GM19023 (cell line): ENCODE data around the gene BCAS1.

Experiments
- ATAC-seq: cut with Tn5 transposase; IDR thresholded peaks from one replicate; pipeline ENCODE4 v1.9.1; 2021; ENCODE audit warnings: mild to moderate bottlenecking, moderate library complexity; ENCODE audit not compliant: unreplicated experiment

Gene BCAS1

DNA sequence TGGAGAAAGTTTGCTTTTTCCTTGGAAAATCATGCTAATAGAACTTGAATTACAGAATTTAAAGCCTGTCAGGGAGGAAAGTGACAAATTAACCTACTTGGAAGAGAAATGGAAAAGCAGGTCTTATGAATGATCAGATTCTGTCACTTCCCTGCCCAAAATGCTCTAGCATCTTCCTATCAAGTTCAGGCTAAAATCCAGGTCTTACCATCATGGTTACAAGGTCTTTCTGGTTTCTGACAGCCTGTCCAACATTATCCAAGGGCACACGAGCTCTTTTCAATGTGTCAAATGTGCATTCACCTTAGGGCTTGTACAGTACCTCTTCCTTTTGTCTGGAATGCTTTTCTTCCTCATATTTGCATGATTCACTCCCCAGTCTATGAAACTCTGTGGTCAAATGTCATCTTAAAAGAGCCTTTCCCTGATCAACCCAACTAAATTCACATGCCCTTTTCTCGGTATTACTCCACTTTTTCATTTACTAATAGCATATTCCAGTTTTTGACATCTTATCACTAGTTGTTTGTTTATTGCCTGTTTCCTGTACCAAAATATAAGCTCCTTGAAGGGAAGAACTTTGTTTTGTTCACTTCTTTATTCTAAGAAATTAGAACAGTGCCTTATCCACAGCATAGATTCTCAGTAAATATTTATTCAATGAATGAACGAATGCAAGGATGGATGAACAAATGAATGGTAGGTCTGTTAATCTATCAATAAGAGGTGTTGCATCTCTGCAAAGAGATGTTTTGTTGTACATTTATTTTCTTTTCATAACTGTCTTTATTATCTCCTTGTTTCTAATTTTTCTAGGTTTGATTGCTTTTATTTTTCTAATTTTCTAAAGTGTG, 139.5 kb downstream of the BCAS1 start:
- ATAC-seq, result no peak

DNA sequence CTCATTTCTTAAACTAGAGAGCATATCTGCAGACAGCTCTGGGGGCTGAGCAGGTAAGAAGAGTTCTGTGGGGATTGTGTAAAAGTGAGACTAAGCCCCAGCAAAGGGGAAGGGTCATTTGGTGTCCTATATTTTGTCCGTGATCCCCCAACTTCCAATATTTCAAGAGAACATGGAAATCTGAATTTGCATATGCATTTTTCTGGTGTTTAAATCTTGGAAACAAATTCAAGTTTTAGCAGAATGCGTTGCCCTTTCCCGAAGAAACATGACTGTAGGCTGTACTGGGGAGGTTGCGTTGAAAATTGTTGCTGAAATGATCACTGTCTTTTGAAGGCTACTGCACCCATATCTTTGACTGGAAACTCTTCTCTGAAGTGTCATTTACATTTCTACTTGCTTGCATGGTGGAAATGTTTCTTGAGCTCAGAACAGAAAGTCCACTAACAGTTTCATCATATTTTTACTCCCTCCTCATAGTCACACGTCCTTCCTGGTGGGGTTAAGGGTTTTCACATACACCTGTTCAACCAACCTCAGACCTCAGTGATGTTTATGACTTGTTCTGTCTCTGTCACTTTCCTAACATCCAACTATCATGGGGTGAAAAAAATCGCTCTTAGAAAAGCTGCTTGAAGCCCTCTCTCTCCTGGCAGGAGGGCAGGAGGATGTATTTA, 140.3 kb downstream of the BCAS1 start:
- peak; percentile 66 for ATAC-seq

DNA sequence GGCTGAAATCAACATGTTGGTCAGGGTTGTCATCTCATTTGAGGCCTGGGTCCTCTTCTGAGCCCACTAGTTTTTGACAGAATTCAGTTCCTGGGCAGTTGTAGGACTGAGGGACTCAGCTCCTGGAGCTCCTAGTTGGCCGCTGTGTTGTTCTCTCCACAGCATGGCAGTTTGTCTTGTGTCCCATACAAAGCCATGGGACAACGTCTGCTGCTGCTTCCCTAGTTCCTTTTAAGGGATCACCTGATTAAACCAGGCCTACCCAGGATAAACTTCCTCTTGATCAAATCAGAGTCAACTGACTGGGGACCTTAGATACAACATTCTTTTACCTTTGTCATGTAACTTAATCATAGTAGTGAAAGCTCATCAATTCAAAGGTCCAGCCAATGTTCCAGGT, 141.0 kb downstream of the BCAS1 start:
- ATAC-seq, result no peak

- ATAC-seq, result no peak
Observed at GRCh38 chr20:53927990-53928389, 142.4 kb downstream of the BCAS1 start.

DNA sequence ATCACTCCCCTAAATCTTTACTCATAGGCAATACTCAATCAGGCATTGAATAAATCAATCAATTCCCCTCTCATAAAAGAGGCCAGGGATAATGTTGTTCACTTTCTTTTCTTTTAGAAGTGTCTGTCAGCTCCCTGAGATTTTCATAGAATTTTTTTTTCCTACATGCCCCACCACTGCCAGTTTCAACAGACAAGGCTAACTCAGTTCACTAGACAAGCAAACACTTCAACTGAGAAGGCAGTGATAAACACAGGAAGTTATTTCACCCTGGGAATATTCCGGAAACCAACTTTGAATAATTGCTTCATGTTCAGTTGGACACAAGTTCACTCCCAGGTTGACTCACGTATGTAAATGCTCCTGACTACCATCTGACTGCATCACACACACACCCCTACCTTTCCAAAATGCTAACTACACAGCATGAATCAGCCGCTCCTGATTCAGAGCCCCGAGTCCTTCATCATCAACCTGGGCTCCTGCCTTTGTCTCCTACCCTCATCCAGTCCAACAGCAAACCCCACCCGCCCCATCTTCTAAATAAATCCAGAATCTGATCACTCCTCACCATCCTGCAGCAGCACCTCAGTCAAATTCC, 143.9 kb downstream of the BCAS1 start:
- ATAC-seq, result peak; percentile 65

- no peak for ATAC-seq
Observed at GRCh38 chr20:53925651-53926401, 144.6 kb downstream of the BCAS1 start.

DNA sequence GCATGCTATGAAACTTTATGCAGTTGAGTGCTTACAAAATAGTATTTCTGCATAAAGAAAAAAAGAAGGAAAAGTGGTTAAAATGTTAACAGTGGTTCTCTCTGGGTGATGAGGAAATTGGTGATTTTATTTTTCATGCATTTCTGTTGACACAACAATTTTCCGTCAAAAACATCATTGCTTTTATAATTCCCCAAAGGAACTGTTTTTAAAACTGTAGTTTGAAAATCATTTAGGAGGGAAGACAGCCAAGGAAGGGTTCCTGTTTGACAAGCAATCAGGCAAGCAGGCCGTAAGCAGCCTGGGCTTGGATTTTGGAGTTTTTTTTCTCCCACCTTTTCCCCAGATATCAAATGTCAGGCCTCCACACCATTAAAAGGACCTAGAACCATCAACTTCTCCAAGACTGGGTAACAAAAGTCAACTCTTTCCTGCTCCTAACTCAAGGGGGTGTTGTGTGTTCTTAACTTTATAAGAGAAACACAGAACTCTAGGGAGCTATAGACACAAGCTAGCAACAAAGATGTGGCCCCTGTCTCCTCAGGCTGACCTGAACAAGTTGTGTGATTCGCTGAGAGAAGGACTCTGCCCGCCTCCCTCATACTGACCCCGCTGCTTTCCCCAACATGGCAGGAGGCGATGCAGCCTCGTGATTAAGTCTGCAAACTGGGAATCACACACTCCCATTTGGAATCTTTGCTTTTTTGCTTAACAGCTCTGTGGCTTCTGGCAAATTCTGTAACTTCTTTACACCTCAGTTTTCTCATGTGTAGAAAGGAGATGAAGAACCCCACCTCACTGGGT, 146.6 kb downstream of the BCAS1 start:
- no peak for ATAC-seq

DNA sequence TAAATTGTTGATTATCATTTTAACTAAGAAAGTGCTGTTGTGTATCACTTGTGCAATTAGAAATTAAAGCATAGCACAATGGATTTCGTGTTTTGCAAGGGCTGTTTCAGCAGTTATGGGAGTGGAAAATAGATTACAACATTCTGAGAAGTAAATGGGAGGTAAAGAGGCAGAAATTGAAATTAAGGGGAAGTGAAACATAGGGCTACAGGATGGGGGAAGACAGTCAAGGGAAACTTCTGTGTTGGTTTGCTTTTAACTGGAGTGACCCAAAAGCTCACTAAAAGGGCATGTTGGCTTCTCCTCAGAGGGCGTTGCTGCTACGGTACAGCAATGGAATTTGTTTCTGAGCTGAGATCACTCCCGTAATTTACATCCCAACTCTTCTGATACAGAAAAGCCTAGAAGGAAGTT, 147.5 kb downstream of the BCAS1 start:
- no peak for ATAC-seq

DNA sequence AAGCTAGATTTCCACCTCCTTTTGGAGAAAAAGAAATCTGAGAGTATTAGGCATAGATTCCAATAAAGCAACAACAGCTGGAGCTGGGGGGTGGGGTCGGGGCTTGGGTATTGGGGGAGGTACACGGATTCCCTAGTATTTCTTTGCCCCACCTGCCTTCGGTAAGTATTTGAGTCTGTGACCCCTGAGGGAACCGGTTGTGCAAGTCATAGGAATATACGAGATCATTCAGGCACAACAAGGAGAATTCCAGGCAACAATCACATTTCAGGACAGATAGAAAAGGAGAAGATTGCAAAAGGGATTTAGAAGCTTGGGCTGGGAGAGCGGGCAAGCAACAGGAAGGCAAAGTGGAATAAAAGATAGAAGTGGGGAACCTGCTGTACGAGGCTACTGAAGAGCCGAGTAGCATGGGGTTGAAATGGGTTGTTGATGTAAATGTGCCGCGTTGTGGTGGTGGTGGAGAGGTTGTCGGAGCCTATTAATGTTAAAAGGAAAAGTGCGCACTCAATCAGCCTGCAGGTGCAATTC, 148.9 kb downstream of the BCAS1 start:
- no peak for ATAC-seq

DNA sequence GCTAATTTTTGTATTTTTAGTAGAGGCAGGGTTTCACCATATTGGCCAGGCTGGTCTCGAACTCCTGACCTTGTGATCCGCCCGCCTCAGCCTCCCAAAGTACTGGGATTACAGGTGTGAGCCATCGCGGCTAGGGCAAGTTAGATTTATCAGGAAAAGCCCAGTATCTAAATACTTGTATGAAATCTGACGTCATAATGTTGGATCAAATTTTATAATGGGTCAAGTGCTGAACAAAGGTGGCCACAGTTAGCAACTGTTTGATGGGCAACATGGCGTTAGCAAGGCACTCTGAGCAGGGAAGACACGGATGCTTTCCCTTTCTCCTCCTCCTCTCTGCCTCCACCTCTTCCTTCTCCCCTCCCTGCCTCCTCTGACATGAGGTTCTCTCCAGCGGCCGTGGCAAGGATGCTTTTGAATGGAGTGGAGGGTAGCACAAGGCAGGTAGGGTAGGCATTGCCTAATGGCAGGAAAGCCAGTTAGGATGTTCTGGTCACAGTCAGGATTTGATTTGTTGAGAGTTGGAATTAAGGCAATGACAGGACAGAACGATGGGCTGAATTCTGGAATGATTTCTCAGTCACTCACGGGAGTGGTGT, 149.6 kb downstream of the BCAS1 start:
- no peak for ATAC-seq

GRCh38 chr20:53919886-53920285, 150.5 kb downstream of the BCAS1 start:
- no peak for ATAC-seq

- no peak for ATAC-seq
Observed at GRCh38 chr20:53918949-53919361, 151.4 kb downstream of the BCAS1 start.

- ATAC-seq, result no peak
Observed at GRCh38 chr20:53918020-53918311, 152.4 kb downstream of the BCAS1 start.

GRCh38 chr20:53917145-53918019, 153.0 kb downstream of the BCAS1 start:
- ATAC-seq, result peak; percentile 74

GRCh38 chr20:53916173-53916512, 154.3 kb downstream of the BCAS1 start:
- no peak for ATAC-seq

DNA sequence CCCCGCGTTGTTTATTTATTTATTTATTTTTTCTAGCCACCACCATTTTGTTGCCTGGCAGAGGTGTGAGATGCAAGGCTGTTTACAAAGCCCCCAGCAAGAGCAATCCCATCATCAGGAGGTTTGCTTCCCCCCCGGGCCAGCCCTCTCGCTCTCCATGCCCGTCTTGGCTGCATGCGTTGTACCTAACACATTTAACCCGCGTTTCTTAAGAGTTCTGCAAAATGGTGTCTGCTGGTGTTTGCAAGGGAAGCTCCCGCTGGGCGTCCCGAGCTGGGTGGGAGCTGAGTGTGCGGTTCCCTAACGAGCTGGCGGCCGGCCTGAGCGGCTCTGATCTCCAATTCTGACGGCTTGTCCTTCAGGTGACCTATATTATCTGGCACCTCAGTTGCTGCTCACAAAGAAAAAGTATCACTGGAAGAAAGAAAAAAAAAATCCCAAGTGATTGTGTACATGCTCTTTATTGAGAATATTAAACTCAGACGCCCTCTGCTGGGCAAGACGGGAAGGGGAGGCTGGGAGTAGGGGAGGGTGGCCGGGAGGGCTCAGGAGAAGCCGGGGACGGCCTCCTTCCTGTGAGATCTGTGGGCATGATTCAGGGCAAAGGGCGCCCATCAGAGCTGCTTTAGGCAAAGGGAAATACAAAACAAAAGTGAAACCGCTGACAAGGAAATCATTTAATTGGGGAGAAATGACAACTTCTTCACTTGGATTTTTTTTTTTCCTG, 154.8 kb downstream of the BCAS1 start:
- peak; percentile 59 for ATAC-seq

- no peak for ATAC-seq
Observed at GRCh38 chr20:53914781-53915445, 155.5 kb downstream of the BCAS1 start.
